K562 (cell line): Measurements from ENCODE around the gene ZNF319. TPM values are rescaled to one million over a fixed set of nuclear protein-coding genes. Genes with fewer than 3 reads are reported as not detected.
A peak's percentile ranks its signal among the peaks of the same experiment; 100 is the strongest.

Experiments
- ATAC-seq: fragments of 200-7000 bp; cut with Tn5 transposase; 3 replicates; pipeline ENCODE4 v1.9.1; 2020; ENCODE audit warnings: moderate library complexity
- BruUV-seq: library from RNA; stranded (reverse); fragments of 400-500 nt; replicated peaks from 2 replicates; lab custom pipeline; 2021; lab: Mats Ljungman, UMichigan
- CTCF ChIA-PET: fragments of 300-600 bp; formaldehyde crosslinking; extraction: SDS; loops from one replicate; lab custom pipeline; 2021; ENCODE audit warnings: low intra/inter-chr PET ratio; lab: Yijun Ruan, JAX
- POLR2A ChIA-PET: fragments of 300-600, 350-650 bp; sonication (Branson Sonifier 250); formaldehyde crosslinking; extraction: SDS; loops from one replicate; lab custom pipeline; 2021; ENCODE audit warnings: antibody characterized with exemption, inconsistent platforms; lab: Yijun Ruan, JAX
- DNase-seq, 4 experiments: peaks; one replicate each; pipeline versions ENCODE4 v3.0.0 to v3.0.0-alpha.2; 2011 to 2018; ENCODE audit warnings: low spot score in 3 of 4, mixed read lengths in 3 of 4; ENCODE audit errors: extremely low read depth in 1 of 4
- FAIRE-seq: peaks from 2 replicates; lab custom pipeline; 2011; peaks lifted over from hg19 to GRCh38; lab: Jason Lieb, UNC
- H2AFZ ChIP-seq: 2 replicates; pipeline ENCODE4 v1.6.0; 2011; ENCODE audit warnings: low read depth, low read length, control low read depth, inconsistent platforms
- H3K27ac ChIP-seq: fragments of 200-600 bp; 3 replicates; pipeline ENCODE4 v1.8.0; 2011; ENCODE audit warnings: low read depth, mild to moderate bottlenecking, control low read depth, inconsistent platforms, low read length, moderate library complexity, mixed read lengths; ENCODE audit errors: extremely low read depth
- H3K27me3 ChIP-seq, 2 experiments: fragments of 300-600 bp in 1 of 2; 2 replicates in 1 of 2; 3 replicates in 1 of 2; pipeline versions ENCODE4 v1.6.0 to v1.8.0; 2011; ENCODE audit warnings: inconsistent platforms in 2 of 2, low read length in 2 of 2, mild to moderate bottlenecking in 1 of 2, mixed read lengths in 1 of 2, moderate library complexity in 1 of 2; ENCODE audit not compliant: control insufficient read depth in 2 of 2, insufficient read depth in 2 of 2
- H3K36me3 ChIP-seq: fragments of 300-600 bp; 3 replicates; pipeline ENCODE4 v1.8.0; 2011; ENCODE audit warnings: mild to moderate bottlenecking, low read length, inconsistent platforms; ENCODE audit not compliant: control insufficient read depth, insufficient read depth
- H3K4me1 ChIP-seq, 2 experiments: fragments of 200-600 bp in 1 of 2; replicated peaks in 1 of 2; 2 replicates in 1 of 2; 3 replicates in 1 of 2; pipeline versions ENCODE4 v1.5.1 to v1.8.0; 2011; ENCODE audit warnings: inconsistent platforms in 2 of 2, low read length in 2 of 2, mild to moderate bottlenecking in 1 of 2, mixed read lengths in 1 of 2, moderate library complexity in 1 of 2; ENCODE audit not compliant: control insufficient read depth in 2 of 2, insufficient read depth in 2 of 2
- H3K4me2 ChIP-seq: 2 replicates; pipeline ENCODE4 v1.6.1; 2011; ENCODE audit warnings: low read length, control low read depth, inconsistent platforms, mixed read lengths; ENCODE audit not compliant: insufficient read depth
- H3K4me3 ChIP-seq: fragments of 200-600 bp; sonication (generic), shearing (Covaris generic); 2 replicates; pipeline ENCODE4 v1.5.1; 2016; ENCODE audit warnings: control low read depth, inconsistent platforms
- H3K79me2 ChIP-seq: fragments of 200-600 bp; 3 replicates; pipeline ENCODE4 v1.8.0; 2011; ENCODE audit warnings: low read length, inconsistent platforms; ENCODE audit not compliant: control insufficient read depth, insufficient read depth
- H3K9ac ChIP-seq, 2 experiments: 2 replicates each; pipeline versions ENCODE4 v1.6.0 to v1.6.1; 2011; ENCODE audit warnings: low read depth in 2 of 2, low read length in 2 of 2, control low read depth in 1 of 2, inconsistent platforms in 1 of 2, mild to moderate bottlenecking in 1 of 2, mixed read lengths in 1 of 2; ENCODE audit not compliant: insufficient read depth in 1 of 2
- H3K9me1 ChIP-seq: one replicate; pipeline ENCODE4 v1.6.0; 2011; ENCODE audit warnings: inconsistent platforms, mild to moderate bottlenecking, low read length, moderate library complexity; ENCODE audit not compliant: control insufficient read depth, insufficient read depth
- H3K9me3 ChIP-seq: replicated peaks from 2 replicates; pipeline ENCODE4 v1.5.1; 2011; ENCODE audit warnings: low read depth, low read length, inconsistent platforms; ENCODE audit not compliant: control insufficient read depth, insufficient read depth
- H4K20me1 ChIP-seq: replicated peaks from 2 replicates; pipeline ENCODE4 v1.6.1; 2011; ENCODE audit warnings: low read length, inconsistent platforms, mixed read lengths; ENCODE audit not compliant: control insufficient read depth, insufficient read depth
- ADNP ChIP-seq: fragments of 200-800 bp; sonication (Bioruptor generic); IDR thresholded peaks from 2 replicates; pipeline ENCODE4 v1.6.1; 2016; ENCODE audit warnings: missing genetic modification characterization, missing compliant biosample characterization
- BRD4 ChIP-seq: fragments of 200-600 bp; sonication (generic); IDR thresholded peaks from 2 replicates; pipeline ENCODE4 v1.6.1; 2017; ENCODE audit warnings: inconsistent platforms
- HMG20B ChIP-seq: fragments of 250-450 bp; sonication (Bioruptor Pico); IDR thresholded peaks from 2 replicates; pipeline ENCODE4 v1.5.0; 2021; ENCODE audit warnings: mild to moderate bottlenecking
- KAT7 ChIP-seq: sonication (generic); formaldehyde crosslinking; IDR thresholded peaks from 2 replicates; pipeline ENCODE4 v1.8.0; 2022; ENCODE audit warnings: missing genetic modification reagents, mild to moderate bottlenecking, borderline replicate concordance
- KDM1A ChIP-seq, 2 experiments: fragments of 450-650 bp; IDR thresholded peaks; 2 replicates each; pipeline ENCODE4 v1.6.1; 2016; ENCODE audit warnings: mild to moderate bottlenecking in 2 of 2
- LCOR ChIP-seq: sonication (generic); formaldehyde crosslinking; IDR thresholded peaks from 2 replicates; pipeline ENCODE4 v1.8.0; 2022; ENCODE audit warnings: mild to moderate bottlenecking, missing genetic modification reagents
- MAFF ChIP-seq: IDR thresholded peaks from 2 replicates; pipeline ENCODE4 v1.6.1; 2012; ENCODE audit warnings: low read length, improper control_type of control experiment
- MTA1 ChIP-seq: fragments of 450-650 bp; IDR thresholded peaks from 2 replicates; pipeline ENCODE4 v1.6.1; 2017; ENCODE audit warnings: borderline replicate concordance
- POLR2AphosphoS5 ChIP-seq: IDR thresholded peaks from 2 replicates; pipeline ENCODE4 v1.6.1; 2011; ENCODE audit warnings: mild to moderate bottlenecking, low read depth, low read length, moderate library complexity; ENCODE audit not compliant: control insufficient read depth, insufficient read depth
- RBM22 ChIP-seq: fragments of 200-400 bp; formaldehyde crosslinking; IDR thresholded peaks from 2 replicates; pipeline ENCODE4 v1.6.1; 2018; ENCODE audit warnings: low read length, low read depth; ENCODE audit not compliant: poor library complexity, severe bottlenecking
- RBM25 ChIP-seq: fragments of 200-400 bp; formaldehyde crosslinking; IDR thresholded peaks from 2 replicates; pipeline ENCODE4 v1.6.1; 2018; ENCODE audit warnings: low read length, low read depth, moderate library complexity; ENCODE audit not compliant: severe bottlenecking
- RCOR1 ChIP-seq, 2 experiments: IDR thresholded peaks; 2 replicates each; pipeline ENCODE4 v1.6.1; 2012; ENCODE audit warnings: low read depth in 2 of 2, low read length in 2 of 2, borderline replicate concordance in 1 of 2, improper control_type of control experiment in 1 of 2
- SIN3B ChIP-seq: fragments of 450-650 bp; IDR thresholded peaks from 2 replicates; pipeline ENCODE4 v1.6.1; 2017; ENCODE audit warnings: low read depth, mild to moderate bottlenecking, moderate library complexity
- SMARCA5 ChIP-seq: fragments of 450-650 bp; IDR thresholded peaks from 2 replicates; pipeline ENCODE4 v1.6.1; 2016
- ZBTB5 ChIP-seq: fragments of 450-650 bp; IDR thresholded peaks from 2 replicates; pipeline ENCODE4 v1.6.1; 2017; ENCODE audit warnings: antibody characterized with exemption
- ZNF134 ChIP-seq: fragments of 250-450 bp; sonication (Bioruptor Pico); conservative IDR thresholded peaks from 2 replicates; pipeline ENCODE4 v1.4.0; 2020
- ZNF263 ChIP-seq: sonication (generic); formaldehyde crosslinking; IDR thresholded peaks from 2 replicates; pipeline ENCODE4 v1.8.0; 2022; ENCODE audit warnings: mild to moderate bottlenecking, missing genetic modification reagents, borderline replicate concordance
- ZNF785 ChIP-seq: fragments of 250-450 bp; sonication (Bioruptor Pico); IDR thresholded peaks from 2 replicates; pipeline ENCODE4 v1.4.0; 2020; ENCODE audit warnings: mild to moderate bottlenecking
- whole genome bisulfite sequencing: fragments of 100-300 bp; shearing (Covaris generic); methylation state at CpG from one replicate; pipeline ENCODE4 v1.1.6; 2016; ENCODE audit warnings: low coverage, mixed read lengths; ENCODE audit not compliant: insufficient coverage; ENCODE audit errors: missing lambda C conversion rate; 5-methylcytosine and 5-hydroxymethylcytosine counted together
- in situ Hi-C: fragments of 300-500 bp; cut with MboI; formaldehyde crosslinking; loops from 4 replicates; pipeline ENCODE4 v1.15.0; 2018; ENCODE audit warnings: inconsistent platforms, mixed read lengths
- intact Hi-C: fragments of 100-400 bp; cut with micrococcal nuclease; formaldehyde crosslinking; loops from 2 replicates; pipeline ENCODE4 v1.14.2; 2022
- polyA plus RNA-seq, 8 experiments: library from polyadenylated mRNA; depleted of rRNA in 4 of 8; stranded (reverse) in 5 of 8; unstranded in 3 of 8; fragments of >200 nt; fragmentation: Nextera tagmentation in 2 of 8; fragmentation: Illumina TruSeq in 1 of 8; extraction: Ambion mirVana in 2 of 8; extraction: Trizol in 1 of 8; gene quantifications; 2 replicates each; pipeline versions ENCODE4 v1.2.1 to v1.2.3, GENCODE V29; 2011 to 2014; ENCODE audit warnings: inconsistent platforms in 1 of 8, missing spikeins in 1 of 8
- total RNA-seq, 7 experiments: library from RNA; depleted of rRNA in 6 of 7; stranded (reverse); fragments of >200 nt in 6 of 7; fragmentation: Illumina TruSeq in 2 of 7; extraction: Trizol in 2 of 7; gene quantifications; 2 replicates each; pipeline versions ENCODE4 v1.2.1 to v1.2.3, GENCODE V29; 2011 to 2021; ENCODE audit warnings: low replicate concordance in 1 of 7

Gene ZNF319
- total and polyA plus RNA-seq, 9 of the 15 experiments (the other 6 are each of a cell fraction or from before 2014, with no cell fraction given): 0.20 to 5.7 (median 1.4) TPM

- TF ChIP-seq ADNP (tag) (no peak), ZBTB5 (no peak), RCOR1 (IDR thresholded peaks at IDR 0.05; ENCODE audit: borderline replicate concordance in 1 of 2, low read depth in 2 of 2, low read length in 2 of 2) (0 out of 4 replicates have a peak, but pooled peaks of 1 of the 2 experiments have one; percentile 8), MAFF (no peak), KAT7 (CRISPR knock-in tag) (no peak), KDM1A (IDR thresholded peaks at IDR 0.05) (peak; percentile 48 to 55; a peak in 3 of 4 replicates), SMARCA5 (peak; percentile 58; the same call in 1 of the 2 replicates), RBM25 (peak; percentile 85)
Measured at GRCh38 chr16:57953857-57954256, 46.6 kb downstream of the ZNF319 start (continued).

- BruUV-seq: no TSS peak
- in situ Hi-C loops: no loop called here
- Histone ChIP-seq H3K79me2 (no peaks in the 10 kb centered on the region), H3K36me3 (no peaks in the 10 kb centered on the region), H3K4me2 (no peak overlapping the region), H3K9me1 (no peaks in the 10 kb centered on the region), H4K20me1 (no peaks in the 10 kb centered on the region; the same call in none of the 2 replicates), H3K4me1 (peaks cover 0 to 10% of the 10 kb centered on the region in 2 experiments; a peak in 3 of 5 replicates), H3K4me3 (no peak overlapping the region), H3K27me3 (peaks cover 0 to under 1% of the 10 kb centered on the region in 2 experiments; a peak in 1 of 5 replicates), H3K9ac (no peak overlapping the region), H3K27ac (no peak overlapping the region), H2AFZ (no peak overlapping the region), H3K9me3 (no peaks in the 10 kb centered on the region)
- 38% methylated on average over 9 of the region's 9 CpGs for WGBS
- no peak for DNase-seq
- TF ChIP-seq RBM22: no peak
- TF ChIP-seq ZNF785 (CRISPR knock-in tag): no peak
- TF ChIP-seq ZNF134: no peak
- no peak for TF ChIP-seq HMG20B
- TF ChIP-seq LCOR: no peak
- no peak for TF ChIP-seq SMARCA5
- no peak for TF ChIP-seq SIN3B
- TF ChIP-seq MTA1: no peak
- TF ChIP-seq BRD4: no peak
- TF ChIP-seq POLR2AphosphoS5: no peak
- no peak for TF ChIP-seq ZNF263 (CRISPR knock-in tag)
- ATAC-seq: no peak
- intact Hi-C loops: no loop called here
- CTCF ChIA-PET: no interaction called here
- FAIRE-seq: no peak
- POLR2A ChIA-PET: interaction anchor here (0.6 to 1.1 kb wide), 4 partner anchors 9 to 211 kb away, joined by 3 read pairs; no protein-coding TSS in a partner anchor
Measured at GRCh38 chr16:57952909-57953308, 47.6 kb downstream of the ZNF319 start.
